ENCODE data around the gene DACT1. TPM values are rescaled to one million over a fixed set of nuclear protein-coding genes. Genes with fewer than 3 reads are reported as not detected.

Gene DACT1
- total and polyA plus RNA-seq, 10 of the 15 experiments (the other 5 are each of a cell fraction or from before 2014, with no cell fraction given) = 0.13 to 2.9 (median 0.91) TPM

GRCh38 chr14:58690801-58691516 is 53.2 kb downstream of the DACT1 start:
- 56% methylated on average over 14 of the region's 14 CpGs for WGBS (ENCODE audit: insufficient coverage, insufficient replicate concordance, low lambda C conversion rate, missing lambda C conversion rate)
- in situ Hi-C loops (cut with MboI) = no loop called here
- TF ChIP-seq, protein P1, sequence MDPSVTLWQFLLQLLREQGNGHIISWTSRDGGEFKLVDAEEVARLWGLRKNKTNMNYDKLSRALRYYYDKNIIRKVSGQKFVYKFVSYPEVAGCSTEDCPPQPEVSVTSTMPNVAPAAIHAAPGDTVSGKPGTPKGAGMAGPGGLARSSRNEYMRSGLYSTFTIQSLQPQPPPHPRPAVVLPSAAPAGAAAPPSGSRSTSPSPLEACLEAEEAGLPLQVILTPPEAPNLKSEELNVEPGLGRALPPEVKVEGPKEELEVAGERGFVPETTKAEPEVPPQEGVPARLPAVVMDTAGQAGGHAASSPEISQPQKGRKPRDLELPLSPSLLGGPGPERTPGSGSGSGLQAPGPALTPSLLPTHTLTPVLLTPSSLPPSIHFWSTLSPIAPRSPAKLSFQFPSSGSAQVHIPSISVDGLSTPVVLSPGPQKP (IDR thresholded peaks at IDR 0.05; ENCODE audit: low read depth, low read length) = no peak
- TF ChIP-seq NR2C2 (IDR thresholded peaks at IDR 0.05; ENCODE audit: borderline replicate concordance, control insufficient read depth, insufficient read length, low read depth) (no peak), ZNF274 (IDR thresholded peaks at IDR 0.05; ENCODE audit: insufficient read depth, insufficient read length) (no peak), MEF2A (IDR thresholded peaks at IDR 0.05; ENCODE audit: insufficient read depth, low read depth, low read length) (no peak), FOXM1 (IDR thresholded peaks at IDR 0.05; ENCODE audit: low read depth, low read length) (no peak), KLF5 (IDR thresholded peaks at IDR 0.05; ENCODE audit: partially characterized antibody) (no peak), POLR2A (IDR thresholded peaks at IDR 0.05; ENCODE audit: low read depth, low read length) (no peak), LARP7 (IDR thresholded peaks at IDR 0.05) (no peak), MTA3 (IDR thresholded peaks at IDR 0.05; ENCODE audit: borderline replicate concordance, low read length) (no peak), RAD51 (IDR thresholded peaks at IDR 0.05) (no peak), RELB (IDR thresholded peaks at IDR 0.05; ENCODE audit: low read depth) (no peak)
- TF ChIP-seq, protein P2, sequence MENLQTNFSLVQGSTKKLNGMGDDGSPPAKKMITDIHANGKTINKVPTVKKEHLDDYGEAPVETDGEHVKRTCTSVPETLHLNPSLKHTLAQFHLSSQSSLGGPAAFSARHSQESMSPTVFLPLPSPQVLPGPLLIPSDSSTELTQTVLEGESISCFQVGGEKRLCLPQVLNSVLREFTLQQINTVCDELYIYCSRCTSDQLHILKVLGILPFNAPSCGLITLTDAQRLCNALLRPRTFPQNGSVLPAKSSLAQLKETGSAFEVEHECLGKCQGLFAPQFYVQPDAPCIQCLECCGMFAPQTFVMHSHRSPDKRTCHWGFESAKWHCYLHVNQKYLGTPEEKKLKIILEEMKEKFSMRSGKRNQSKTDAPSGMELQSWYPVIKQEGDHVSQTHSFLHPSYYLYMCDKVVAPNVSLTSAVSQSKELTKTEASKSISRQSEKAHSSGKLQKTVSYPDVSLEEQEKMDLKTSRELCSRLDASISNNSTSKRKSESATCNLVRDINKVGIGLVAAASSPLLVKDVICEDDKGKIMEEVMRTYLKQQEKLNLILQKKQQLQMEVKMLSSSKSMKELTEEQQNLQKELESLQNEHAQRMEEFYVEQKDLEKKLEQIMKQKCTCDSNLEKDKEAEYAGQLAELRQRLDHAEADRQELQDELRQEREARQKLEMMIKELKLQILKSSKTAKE (IDR thresholded peaks at IDR 0.05; ENCODE audit: low read depth, poor library complexity, severe bottlenecking) = no peak
- TF ChIP-seq, protein P3, sequence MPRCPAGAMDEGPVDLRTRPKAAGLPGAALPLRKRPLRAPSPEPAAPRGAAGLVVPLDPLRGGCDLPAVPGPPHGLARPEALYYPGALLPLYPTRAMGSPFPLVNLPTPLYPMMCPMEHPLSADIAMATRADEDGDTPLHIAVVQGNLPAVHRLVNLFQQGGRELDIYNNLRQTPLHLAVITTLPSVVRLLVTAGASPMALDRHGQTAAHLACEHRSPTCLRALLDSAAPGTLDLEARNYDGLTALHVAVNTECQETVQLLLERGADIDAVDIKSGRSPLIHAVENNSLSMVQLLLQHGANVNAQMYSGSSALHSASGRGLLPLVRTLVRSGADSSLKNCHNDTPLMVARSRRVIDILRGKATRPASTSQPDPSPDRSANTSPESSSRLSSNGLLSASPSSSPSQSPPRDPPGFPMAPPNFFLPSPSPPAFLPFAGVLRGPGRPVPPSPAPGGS (IDR thresholded peaks at IDR 0.05; ENCODE audit: borderline replicate concordance, insufficient read depth, low read depth, low read length, poor library complexity, severe bottlenecking) = no peak

More at GRCh38 chr14:58690801-58691516, 53.2 kb downstream of the DACT1 start:
- no TSS peak for BruUV-seq (replicated peaks)
- no peak overlapping the region for H3K4me3 ChIP-seq
- no peaks in the 10 kb centered on the region for H3K4me1 ChIP-seq (ENCODE audit: control insufficient read depth, insufficient read depth, low read length)
- H3K4me2 ChIP-seq (ENCODE audit: control insufficient read depth, insufficient read depth) = no peak overlapping the region
- DNase-seq (ENCODE audit: low read depth, low spot score) = no peak
- no peak overlapping the region for H3K27ac ChIP-seq (ENCODE audit: control insufficient read depth, insufficient read depth)
- ChIA-PET SMC1A (ENCODE audit: uncharacterized antibody, unreplicated experiment) (interaction anchor here (0.8 to 1.0 kb wide), 2 partner anchors 17 to 105 kb away, joined by 3 to 4 read pairs; no protein-coding TSS in a partner anchor), POLR2A (no interaction called here), RAD21 (ENCODE audit: unreplicated experiment) (no interaction called here), CTCF (interaction anchor here (1.1 kb wide), 1 partner anchor 17 kb away, joined by 3 read pairs; no protein-coding TSS in a partner anchor)
- no peaks in the 10 kb centered on the region for H3K9me3 ChIP-seq (replicated peaks; ENCODE audit: control insufficient read depth, insufficient read depth, low read length)
- H2AFZ ChIP-seq (ENCODE audit: control insufficient read depth, low read depth, low read length) = no peak overlapping the region
- H3K79me2 ChIP-seq (ENCODE audit: control insufficient read depth, insufficient read depth, low read length) = no peaks in the 10 kb centered on the region
- intact Hi-C loops (cut with micrococcal nuclease; ENCODE audit: unreplicated experiment) = no loop called here
- H3K9ac ChIP-seq (ENCODE audit: control insufficient read depth, insufficient read depth, low read length) = no peak overlapping the region
- no peak for ATAC-seq
- H4K20me1 ChIP-seq (ENCODE audit: control insufficient read depth, insufficient read depth) = no peaks in the 10 kb centered on the region
- H3K36me3 ChIP-seq (ENCODE audit: control insufficient read depth in 2 of 2, insufficient read depth in 2 of 2, low read length in 1 of 2) = no peaks in the 10 kb centered on the region
- no peak for FAIRE-seq
- no peaks in the 10 kb centered on the region for H3K27me3 ChIP-seq (replicated peaks in 1 of 2; ENCODE audit: control insufficient read depth in 2 of 2, insufficient read depth in 2 of 2, low read length in 1 of 2)
